GM18858 (cell line): Measurements from ENCODE around the gene FRMD3.

Source experiments
- ATAC-seq: cut with Tn5 transposase; IDR thresholded peaks from one replicate; pipeline ENCODE4 v1.9.1; 2021; ENCODE audit not compliant: unreplicated experiment

Gene FRMD3

DNA sequence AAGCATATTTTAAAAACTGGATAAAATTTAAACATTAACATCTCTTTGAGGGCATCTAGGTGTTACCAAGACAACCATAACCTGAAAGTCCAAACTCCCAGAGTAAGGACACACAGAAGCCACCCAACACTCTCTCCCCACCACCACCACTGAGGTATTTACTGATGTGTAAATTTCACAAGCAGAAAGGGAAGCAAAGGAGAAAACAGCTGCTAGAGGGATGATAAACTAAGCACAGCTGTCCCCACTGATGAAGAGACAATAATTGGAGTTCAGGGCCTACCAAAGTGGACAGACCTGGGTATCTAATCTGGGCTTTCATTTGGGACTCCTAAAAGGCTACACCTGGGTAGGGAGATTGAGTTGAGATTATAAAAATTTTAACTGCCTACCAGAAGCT lies 63.6 kb downstream of the FRMD3 start:
- ATAC-seq: no peak

DNA sequence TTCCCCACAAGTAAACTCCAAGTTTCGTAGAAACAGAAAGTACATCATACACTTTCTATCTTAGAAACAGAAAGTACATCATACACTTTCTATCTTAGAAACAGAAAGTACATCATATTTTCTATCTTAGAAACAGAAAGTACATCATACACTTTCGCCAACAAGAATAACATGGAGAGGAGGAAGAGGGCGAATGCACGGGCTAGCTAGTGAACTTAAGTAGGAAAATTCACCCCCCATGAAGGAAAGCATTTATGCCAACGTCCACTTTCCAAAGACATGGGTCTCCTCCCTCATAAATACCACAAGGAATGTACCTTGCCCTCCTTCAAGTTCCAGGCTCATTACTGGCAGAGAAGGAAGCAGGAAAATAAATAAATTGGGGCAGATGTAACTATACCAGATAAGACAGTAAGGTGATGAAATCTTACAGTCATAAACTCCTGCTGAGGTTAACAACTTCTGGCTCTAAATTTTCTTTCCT lies 64.7 kb downstream of the FRMD3 start:
- ATAC-seq: peak; percentile 99

DNA sequence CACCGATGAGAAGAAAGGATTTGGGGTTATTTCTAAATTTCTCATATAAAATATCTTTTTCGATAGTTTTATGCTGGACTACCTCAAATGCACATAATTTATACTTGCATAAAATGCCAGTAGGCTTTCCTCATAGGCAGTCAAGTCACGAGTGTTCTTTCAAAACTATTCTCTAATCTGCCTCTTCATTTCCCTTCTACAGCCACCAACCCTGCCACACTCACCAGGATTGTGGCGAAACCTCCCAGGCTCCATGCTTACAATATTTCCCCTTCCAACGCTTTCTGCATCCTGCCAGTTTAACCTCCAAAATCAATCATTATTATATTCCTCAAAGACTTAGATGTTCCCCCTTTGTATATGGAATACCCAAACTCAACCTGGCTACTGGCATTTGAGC lies 65.4 kb downstream of the FRMD3 start:
- ATAC-seq: no peak

GRCh38 chr9:83472221-83472665 lies 66.0 kb downstream of the FRMD3 start:
- no peak for ATAC-seq

DNA sequence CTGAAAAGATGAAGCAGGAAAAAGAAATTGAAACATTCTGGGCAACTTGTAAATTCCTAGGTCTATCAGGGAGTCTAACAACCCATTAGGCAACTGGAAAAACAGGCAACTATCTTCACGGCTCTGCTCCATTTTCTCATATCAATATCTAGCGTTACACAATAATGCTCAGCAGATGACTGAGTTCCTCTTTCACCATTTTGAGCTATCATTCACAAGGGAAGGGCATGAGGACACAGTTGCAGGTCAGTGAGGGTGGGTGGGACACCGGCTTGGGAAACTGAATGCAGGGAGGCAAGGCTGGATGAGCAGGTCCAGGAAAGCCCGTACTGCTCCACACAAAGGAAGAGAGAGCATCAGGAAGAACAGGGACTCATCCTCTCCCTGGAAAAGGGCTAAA lies 67.0 kb downstream of the FRMD3 start:
- ATAC-seq: no peak

DNA sequence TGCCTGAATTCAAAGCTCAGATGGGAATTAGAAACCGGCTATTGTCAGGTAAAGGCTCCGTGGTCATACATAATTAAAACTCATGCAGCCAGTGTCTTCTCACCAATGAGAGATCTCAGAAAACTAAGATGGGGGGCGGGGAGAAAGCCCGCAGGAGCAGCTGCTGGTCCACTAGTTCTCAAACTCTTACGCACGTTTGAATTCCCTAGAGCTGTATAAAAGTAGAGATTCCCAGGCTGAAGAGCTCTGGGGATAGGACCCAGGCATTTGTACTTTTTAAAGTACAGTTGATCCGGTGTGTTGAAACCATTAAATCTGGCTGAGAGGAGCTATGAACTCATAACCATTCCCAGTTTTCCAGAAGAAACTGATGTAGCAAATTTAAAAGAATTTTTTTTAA lies 68.5 kb downstream of the FRMD3 start:
- no peak for ATAC-seq

- ATAC-seq: no peak
Measured at GRCh38 chr9:83468821-83469220, 69.4 kb downstream of the FRMD3 start.

DNA sequence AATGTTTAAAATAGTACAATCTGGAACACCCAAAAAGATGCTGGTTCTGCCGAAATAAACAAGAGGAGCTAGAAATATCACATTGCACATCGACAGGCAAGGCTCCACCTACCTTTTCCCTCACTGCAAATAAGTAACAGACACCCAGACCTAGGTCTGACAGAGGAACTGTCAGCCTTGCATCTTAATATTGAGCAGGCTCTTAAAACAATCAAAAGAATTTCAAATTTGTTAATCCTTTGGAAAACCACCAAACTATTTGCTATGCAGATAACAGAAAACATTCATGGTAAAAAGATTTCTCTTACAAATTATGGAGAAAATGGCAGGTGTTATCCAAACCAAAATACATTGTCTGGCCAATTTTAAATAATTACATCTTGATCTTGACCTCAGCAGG lies 71.3 kb downstream of the FRMD3 start:
- no peak for ATAC-seq

DNA sequence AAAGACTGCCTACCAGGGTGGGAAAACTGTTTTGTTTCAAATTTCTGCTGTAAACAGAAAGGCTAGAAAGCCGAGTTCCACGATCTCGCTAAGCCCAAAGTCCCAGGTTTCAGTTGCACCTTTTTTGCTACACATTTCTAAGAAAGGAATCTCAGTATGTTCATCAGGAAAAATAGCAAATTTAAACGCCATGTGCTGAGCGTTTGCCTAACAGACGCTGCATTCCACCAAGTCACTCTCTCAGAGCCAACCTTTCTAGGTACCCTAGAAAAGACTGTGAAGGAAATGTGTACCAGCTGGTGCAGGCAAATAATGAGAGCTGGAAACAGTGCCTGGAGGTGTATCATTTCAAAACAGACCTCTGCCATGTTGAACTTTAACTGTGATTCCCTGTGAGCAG lies 71.8 kb downstream of the FRMD3 start:
- no peak for ATAC-seq

DNA sequence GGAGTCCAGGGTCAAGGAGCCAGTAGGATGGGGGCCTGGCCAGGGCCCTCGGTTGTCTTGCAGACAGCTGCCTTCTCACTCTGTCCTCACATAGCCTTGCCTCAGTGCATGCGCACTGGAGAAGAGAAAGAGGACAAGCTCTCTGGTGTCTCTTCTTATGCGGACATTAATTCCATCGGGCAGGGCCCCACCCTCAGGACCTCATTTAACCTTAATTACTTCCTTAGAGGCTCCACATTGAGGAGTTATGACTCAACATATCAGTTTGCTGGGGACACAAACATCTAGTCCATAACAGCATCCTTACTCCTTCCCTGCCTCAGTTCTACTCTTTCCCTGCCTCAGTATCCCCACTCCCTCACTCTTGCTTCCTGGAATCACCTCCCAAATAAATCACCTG lies 78.4 kb downstream of the FRMD3 start:
- no peak for ATAC-seq

- ATAC-seq: no peak
Measured at GRCh38 chr9:83458530-83458929, 79.7 kb downstream of the FRMD3 start.

- no peak for ATAC-seq
Measured at GRCh38 chr9:83457005-83457404, 81.2 kb downstream of the FRMD3 start.

GRCh38 chr9:83456226-83456625 lies 82.0 kb downstream of the FRMD3 start:
- ATAC-seq: no peak

- no peak for ATAC-seq
Measured at GRCh38 chr9:83454076-83454475, 84.1 kb downstream of the FRMD3 start.

GRCh38 chr9:83451308-83451707 lies 86.9 kb downstream of the FRMD3 start:
- no peak for ATAC-seq

GRCh38 chr9:83449983-83450382 lies 88.2 kb downstream of the FRMD3 start:
- no peak for ATAC-seq

- no peak for ATAC-seq
Measured at GRCh38 chr9:83449166-83449565, 89.0 kb downstream of the FRMD3 start.

GRCh38 chr9:83448626-83449025 lies 89.6 kb downstream of the FRMD3 start:
- no peak for ATAC-seq

DNA sequence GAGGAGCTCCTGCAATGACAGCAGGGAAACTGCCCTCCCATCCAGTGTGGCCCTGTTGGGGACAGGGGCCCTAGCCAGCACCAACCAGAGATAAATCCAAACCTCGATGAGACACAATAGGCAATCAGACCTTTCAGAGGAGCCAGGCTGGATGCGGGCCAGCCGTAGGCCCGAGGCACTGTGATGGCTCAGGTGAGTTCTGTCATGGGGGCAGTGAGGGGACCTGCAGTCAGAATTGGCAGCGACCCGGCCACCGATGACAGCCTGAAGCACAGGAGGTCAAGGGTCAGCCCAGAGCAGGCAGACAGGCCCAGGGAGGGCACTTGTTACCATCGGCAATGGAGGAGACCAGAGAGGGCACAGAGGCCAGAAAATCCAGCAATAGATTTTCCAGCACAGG lies 90.8 kb downstream of the FRMD3 start:
- no peak for ATAC-seq

DNA sequence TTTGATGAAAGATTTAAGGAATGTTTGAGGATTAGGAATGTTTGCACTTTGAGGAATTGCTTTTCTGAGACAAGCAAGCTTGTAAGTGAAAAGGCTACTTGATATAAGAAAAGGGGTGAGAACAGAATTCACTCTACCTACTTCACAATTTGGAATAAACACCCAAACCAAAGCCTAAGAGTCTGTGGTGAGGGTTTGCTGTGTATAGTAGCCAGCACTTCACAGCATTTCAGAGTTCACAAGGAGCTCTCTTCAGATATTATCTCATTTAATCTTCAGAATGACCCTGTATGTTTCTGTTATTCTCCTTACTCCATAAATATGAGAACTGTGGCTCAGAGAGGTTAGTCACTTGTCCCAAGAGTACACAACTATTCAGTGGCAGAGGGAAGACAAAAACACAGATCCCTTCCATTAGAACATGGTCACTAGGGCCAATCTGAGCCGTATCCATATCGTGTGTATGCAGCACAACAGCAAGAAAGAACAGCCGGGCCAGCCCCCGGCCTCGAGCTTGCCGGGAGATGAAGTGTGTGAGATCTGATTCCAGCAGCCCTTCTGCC lies 92.4 kb downstream of the FRMD3 start:
- ATAC-seq: no peak

DNA sequence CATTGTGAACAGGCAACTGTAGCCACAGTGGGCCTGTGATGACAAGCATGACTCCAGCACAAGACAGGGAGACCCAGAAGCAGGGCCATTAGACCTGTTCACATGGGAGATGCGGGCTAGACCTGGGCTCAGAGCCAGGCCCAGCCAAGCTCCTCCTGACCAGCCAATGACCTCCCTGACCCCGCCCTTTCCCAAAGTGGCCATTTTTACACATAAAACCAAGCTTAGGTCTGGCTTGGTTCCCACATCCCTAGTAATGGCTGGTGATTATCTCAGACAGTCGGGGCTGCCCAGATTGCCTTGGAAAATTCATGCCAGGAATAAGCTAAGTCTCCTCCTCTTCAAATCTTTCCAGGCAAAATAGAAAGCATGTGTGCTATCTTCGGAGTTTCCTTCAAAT lies 94.1 kb downstream of the FRMD3 start:
- no peak for ATAC-seq

GRCh38 chr9:83441390-83441789 lies 96.8 kb downstream of the FRMD3 start:
- ATAC-seq: no peak

DNA sequence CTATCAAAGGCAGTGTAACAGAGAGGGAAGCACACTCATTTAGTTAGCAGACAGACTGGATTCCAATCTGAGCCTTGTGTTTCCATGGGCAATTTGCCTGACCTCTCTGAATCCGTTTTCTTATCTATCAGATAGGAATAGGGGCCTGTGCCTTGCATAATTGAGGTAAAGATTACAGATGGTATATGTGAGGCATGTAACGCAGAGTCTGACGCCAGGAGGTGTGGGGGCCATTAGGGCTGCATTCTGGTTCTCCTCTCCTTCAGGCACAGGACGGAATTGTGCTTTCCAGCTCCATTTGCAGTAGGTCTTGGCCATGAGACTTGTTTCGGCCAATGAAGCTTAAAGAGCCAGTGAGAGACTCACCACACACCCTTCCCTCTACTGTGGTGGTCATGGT lies 97.6 kb downstream of the FRMD3 start:
- ATAC-seq: no peak

DNA sequence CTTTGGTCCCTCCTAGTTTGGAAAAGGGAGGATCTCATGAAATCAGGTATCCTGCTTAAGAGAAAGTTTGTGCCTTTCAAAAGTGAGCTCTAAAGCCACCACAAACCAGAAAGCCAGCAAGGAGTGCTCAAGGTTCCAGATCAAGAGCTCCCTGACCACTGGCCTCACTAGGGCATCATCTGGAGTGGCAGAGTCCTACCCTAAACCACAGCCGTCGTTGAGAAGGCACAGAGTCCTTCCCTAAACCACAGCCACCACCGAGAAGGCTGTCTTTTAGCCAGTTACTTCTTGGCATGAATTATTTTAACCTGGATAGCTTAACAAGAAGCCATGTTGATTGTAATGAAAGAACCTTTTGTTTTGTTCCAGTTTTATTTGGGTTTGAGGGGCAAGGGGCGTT lies 102.9 kb downstream of the FRMD3 start:
- ATAC-seq: no peak
